NCI-H524 (cell line): ENCODE data around the gene ART5.
A peak's percentile ranks its signal among the peaks of the same experiment; 100 is the strongest.
"Not testable (repeated sequence)": the region's sequence is repeated elsewhere in the genome, so short reads cannot be mapped to it uniquely, and the experiment has no call there.

ENCODE experiments used
- DNase-seq, 2 experiments: peaks; one replicate each; lab custom pipeline; 2025; lab: John Stamatoyannopoulos, UW

ART5 gene

GRCh38 chr11:3657331-3657730, 15.5 kb upstream of the ART5 start:
- not testable (repeated sequence) for DNase-seq

- no peak for DNase-seq
Observed at GRCh38 chr11:3655547-3655946, 13.8 kb upstream of the ART5 start.

- DNase-seq, result not testable (repeated sequence)
Observed at GRCh38 chr11:3652514-3652913, 10.7 kb upstream of the ART5 start.

GRCh38 chr11:3649374-3649773, 7.6 kb upstream of the ART5 start:
- not testable (repeated sequence) for DNase-seq

GRCh38 chr11:3648843-3649242, 7.1 kb upstream of the ART5 start:
- DNase-seq, result not testable (repeated sequence)

GRCh38 chr11:3645552-3645951, 3.8 kb upstream of the ART5 start:
- DNase-seq, result no peak

GRCh38 chr11:3644817-3645235, 3.0 kb upstream of the ART5 start, which contains the start of gene ART1:
Gene ART1, plus strand, starts transcription at chr11:3645128. Its CDS starts 14,086 bp downstream, at chr11:3659214.
- no peak for DNase-seq

- DNase-seq, result peak; percentile 1 to 65
Observed at GRCh38 chr11:3643102-3643546, 1.3 kb upstream of the ART5 start.

- DNase-seq, result peak; percentile 69 to 86
Observed at GRCh38 chr11:3642071-3642951, 519 bp upstream of the ART5 start.

- no peak for DNase-seq
Observed at GRCh38 chr11:3641191-3641590, 601 bp downstream of the ART5 start.

GRCh38 chr11:3639841-3640240, 2.0 kb downstream of the ART5 start:
- DNase-seq, result no peak

GRCh38 chr11:3638513-3638912, 3.3 kb downstream of the ART5 start:
- DNase-seq, result no peak

GRCh38 chr11:3637201-3637600, 4.6 kb downstream of the ART5 start:
- no peak for DNase-seq

- DNase-seq, result no peak
Observed at GRCh38 chr11:3635641-3636375, 6.0 kb downstream of the ART5 start.

GRCh38 chr11:3632070-3632660, 9.6 kb downstream of the ART5 start:
- DNase-seq, result no peak

- DNase-seq, result no peak
Observed at GRCh38 chr11:3631331-3631730, 10.5 kb downstream of the ART5 start.

GRCh38 chr11:3627291-3627690, 14.5 kb downstream of the ART5 start:
- no peak for DNase-seq

- DNase-seq, result no peak
Observed at GRCh38 chr11:3626250-3626960, 15.4 kb downstream of the ART5 start.

GRCh38 chr11:3623767-3624458, 17.9 kb downstream of the ART5 start:
- no peak for DNase-seq

- DNase-seq, result no peak
Observed at GRCh38 chr11:3623121-3623520, 18.7 kb downstream of the ART5 start.

GRCh38 chr11:3622521-3622920, 19.3 kb downstream of the ART5 start:
- no peak for DNase-seq
